ENCODE data around the gene PYGO1.
"Not testable (repeated sequence)": the region's sequence is repeated elsewhere in the genome, so short reads cannot be mapped to it uniquely, and the experiment has no call there.

The PYGO1 gene

GRCh38 chr15:55588070-55588814 lies at the start of gene PYGO1:
PYGO1 (minus strand) TSS chr15:55588345; CDS start chr15:55587883, 462 bp downstream.
- peak; percentile 23 for DNase-seq

- DNase-seq: no peak
Observed at GRCh38 chr15:55637086-55637485, 48.9 kb upstream of the PYGO1 start.

GRCh38 chr15:55633731-55634130 lies 45.6 kb upstream of the PYGO1 start:
- DNase-seq: no peak

GRCh38 chr15:55632434-55632833 lies 44.3 kb upstream of the PYGO1 start:
- no peak for DNase-seq

- DNase-seq: no peak
Observed at GRCh38 chr15:55630858-55631257, 42.7 kb upstream of the PYGO1 start.

- no peak for DNase-seq
Observed at GRCh38 chr15:55628369-55628730, 40.2 kb upstream of the PYGO1 start.

GRCh38 chr15:55627730-55628368 lies 39.7 kb upstream of the PYGO1 start:
- no peak for DNase-seq

GRCh38 chr15:55619783-55620182 lies 31.6 kb upstream of the PYGO1 start:
- DNase-seq: no peak

- no peak for DNase-seq
Observed at GRCh38 chr15:55618387-55618786, 30.2 kb upstream of the PYGO1 start.

- DNase-seq: no peak
Observed at GRCh38 chr15:55615445-55615844, 27.3 kb upstream of the PYGO1 start.

- no peak for DNase-seq
Observed at GRCh38 chr15:55613727-55614126, 25.6 kb upstream of the PYGO1 start.

GRCh38 chr15:55606214-55606613 lies 18.1 kb upstream of the PYGO1 start:
- no peak for DNase-seq

GRCh38 chr15:55601374-55601773 lies 13.2 kb upstream of the PYGO1 start:
- DNase-seq: no peak

GRCh38 chr15:55599439-55599838 lies 11.3 kb upstream of the PYGO1 start:
- DNase-seq: no peak

GRCh38 chr15:55593019-55593418 lies 4.9 kb upstream of the PYGO1 start:
- not testable (repeated sequence) for DNase-seq

GRCh38 chr15:55590788-55591187 lies 2.6 kb upstream of the PYGO1 start:
- DNase-seq: no peak

GRCh38 chr15:55589287-55589686 lies 1.1 kb upstream of the PYGO1 start:
- DNase-seq: no peak

- DNase-seq: no peak
Observed at GRCh38 chr15:55588815-55589115, 620 bp upstream of the PYGO1 start.

- peak; percentile 6 for DNase-seq
Observed at GRCh38 chr15:55587321-55588069, 650 bp downstream of the PYGO1 start.

GRCh38 chr15:55586808-55587207 lies 1.3 kb downstream of the PYGO1 start:
- DNase-seq: no peak

GRCh38 chr15:55576943-55577342 lies 11.2 kb downstream of the PYGO1 start:
- DNase-seq: no peak

GRCh38 chr15:55574096-55574495 lies 14.0 kb downstream of the PYGO1 start:
- no peak for DNase-seq

GRCh38 chr15:55573224-55573623 lies 14.9 kb downstream of the PYGO1 start:
- DNase-seq: no peak

Measured in NCI-H1105 (cell line).